SK-N-SH treated with all-trans-retinoic acid at 6 μM for 48 hours (cell line): Measurements from ENCODE around the gene STIP1.

ENCODE experiments used
- ARNTL ChIP-seq: fragments of 450-650 bp; formaldehyde crosslinking; IDR thresholded peaks from 2 replicates; pipeline ENCODE4 v1.5.0; 2020; ENCODE audit warnings: low read depth, mild to moderate bottlenecking, moderate library complexity, borderline replicate concordance
- PPARA ChIP-seq: fragments of 250-450 bp; sonication (Bioruptor Pico); IDR thresholded peaks from 2 replicates; pipeline ENCODE4 v1.5.0; 2020; ENCODE audit warnings: mild to moderate bottlenecking, borderline replicate concordance
- SNAI2 ChIP-seq: fragments of 250-450 bp; sonication (Bioruptor Pico); IDR thresholded peaks from 2 replicates; pipeline ENCODE4 v1.5.0; 2020; ENCODE audit warnings: mild to moderate bottlenecking, moderate library complexity
- TOX ChIP-seq: fragments of 250-450 bp; sonication (Bioruptor Pico); IDR thresholded peaks from 2 replicates; pipeline ENCODE4 v1.8.0; 2021; ENCODE audit warnings: mild to moderate bottlenecking, moderate library complexity, borderline replicate concordance
- ZFP30 ChIP-seq: fragments of 450-650 bp; formaldehyde crosslinking; IDR thresholded peaks from 2 replicates; pipeline ENCODE4 v1.5.0; 2022; ENCODE audit warnings: mild to moderate bottlenecking, moderate library complexity
- TF ChIP-seq, protein P1 (sequence below): fragments of 250-450 bp; sonication (Bioruptor Pico); IDR thresholded peaks from 2 replicates; pipeline ENCODE4 v1.8.0; 2020; ENCODE audit warnings: mild to moderate bottlenecking, moderate library complexity, borderline replicate concordance

DNA sequence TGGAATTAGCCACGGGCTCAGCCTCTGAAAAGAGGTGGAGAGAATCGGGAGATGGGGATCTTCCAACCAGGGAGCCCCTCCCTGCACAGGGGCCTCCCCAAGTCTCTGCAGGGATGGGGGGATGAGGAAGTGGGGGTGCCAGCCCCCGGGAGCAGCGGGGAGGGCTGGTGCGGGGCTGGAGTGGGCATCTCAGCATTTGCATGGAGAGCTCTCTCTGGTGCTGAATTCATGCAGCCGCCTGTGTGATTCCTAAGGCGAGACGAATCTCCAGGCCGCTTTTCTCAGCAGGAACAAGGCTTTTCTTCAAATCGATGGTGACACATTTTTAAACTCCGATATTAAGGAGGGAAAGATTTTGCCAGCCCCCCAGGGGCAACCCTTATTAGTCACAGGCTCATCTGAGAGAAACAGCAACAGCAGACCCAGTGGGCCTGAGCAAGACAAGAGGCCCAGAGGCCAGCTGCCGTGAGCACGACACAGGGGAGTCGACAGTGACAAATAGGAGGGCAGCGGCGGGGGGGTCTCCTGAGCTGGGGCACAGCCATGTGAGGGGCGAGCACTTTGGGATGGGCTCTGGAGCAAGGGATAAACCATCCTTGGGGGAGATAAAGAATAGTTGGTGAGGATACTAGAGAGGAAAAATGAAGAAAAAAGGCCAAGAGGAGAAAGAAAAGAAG, 49.1 kb upstream of the STIP1 start:
- TF ChIP-seq, protein P1, sequence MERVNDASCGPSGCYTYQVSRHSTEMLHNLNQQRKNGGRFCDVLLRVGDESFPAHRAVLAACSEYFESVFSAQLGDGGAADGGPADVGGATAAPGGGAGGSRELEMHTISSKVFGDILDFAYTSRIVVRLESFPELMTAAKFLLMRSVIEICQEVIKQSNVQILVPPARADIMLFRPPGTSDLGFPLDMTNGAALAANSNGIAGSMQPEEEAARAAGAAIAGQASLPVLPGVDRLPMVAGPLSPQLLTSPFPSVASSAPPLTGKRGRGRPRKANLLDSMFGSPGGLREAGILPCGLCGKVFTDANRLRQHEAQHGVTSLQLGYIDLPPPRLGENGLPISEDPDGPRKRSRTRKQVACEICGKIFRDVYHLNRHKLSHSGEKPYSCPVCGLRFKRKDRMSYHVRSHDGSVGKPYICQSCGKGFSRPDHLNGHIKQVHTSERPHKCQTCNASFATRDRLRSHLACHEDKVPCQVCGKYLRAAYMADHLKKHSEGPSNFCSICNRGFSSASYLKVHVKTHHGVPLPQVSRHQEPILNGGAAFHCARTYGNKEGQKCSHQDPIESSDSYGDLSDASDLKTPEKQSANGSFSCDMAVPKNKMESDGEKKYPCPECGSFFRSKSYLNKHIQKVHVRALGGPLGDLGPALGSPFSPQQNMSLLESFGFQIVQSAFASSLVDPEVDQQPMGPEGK (CRISPR knock-in tag) = no peak
- no peak for TF ChIP-seq TOX (CRISPR knock-in tag)
- TF ChIP-seq ZFP30 = no peak
- no peak for TF ChIP-seq ARNTL
- no peak for TF ChIP-seq SNAI2
- TF ChIP-seq PPARA = no peak
